NT2/D1 (cell line): ENCODE data around the gene ITGAE.
"Not testable (repeated sequence)": the region's sequence is repeated elsewhere in the genome, so short reads cannot be mapped to it uniquely, and the experiment has no call there.

ENCODE experiments used
- DNase-seq: peaks from one replicate; pipeline ENCODE4 v3.0.0-alpha.2; 2011; ENCODE audit warnings: low read depth, low spot score
- H3K27me3 ChIP-seq: 2 replicates; pipeline ENCODE4 v1.6.0; 2011; ENCODE audit warnings: mild to moderate bottlenecking; ENCODE audit not compliant: insufficient read length, insufficient read depth
- H3K36me3 ChIP-seq: 2 replicates; pipeline ENCODE4 v1.6.1; 2011; ENCODE audit warnings: mild to moderate bottlenecking, low read length, mixed read lengths; ENCODE audit not compliant: insufficient read depth, insufficient read length
- H3K4me1 ChIP-seq: 2 replicates; pipeline ENCODE4 v1.5.1; 2011; ENCODE audit not compliant: insufficient read depth, insufficient read length
- H3K4me3 ChIP-seq: 2 replicates; pipeline ENCODE4 v1.5.1; 2011; ENCODE audit warnings: low read depth; ENCODE audit not compliant: insufficient read length
- H3K9ac ChIP-seq: 2 replicates; pipeline ENCODE4 v1.6.0; 2011; ENCODE audit warnings: low read depth; ENCODE audit not compliant: insufficient read length
- H3K9me3 ChIP-seq: 2 replicates; pipeline ENCODE4 v1.5.1; 2011; ENCODE audit warnings: mild to moderate bottlenecking, low read length; ENCODE audit not compliant: insufficient read depth
- SUZ12 ChIP-seq: IDR thresholded peaks from 2 replicates; pipeline ENCODE4 v1.6.1; 2011; ENCODE audit not compliant: insufficient read length, insufficient read depth; ENCODE audit errors: extremely low read depth
- YY1 ChIP-seq: IDR thresholded peaks from 2 replicates; pipeline ENCODE4 v1.6.1; 2011; ENCODE audit not compliant: insufficient read length, insufficient read depth
- ZNF274 ChIP-seq: IDR thresholded peaks from 2 replicates; pipeline ENCODE4 v1.6.1; 2011; ENCODE audit warnings: mild to moderate bottlenecking, low read depth, low read length

The ITGAE gene

DNA sequence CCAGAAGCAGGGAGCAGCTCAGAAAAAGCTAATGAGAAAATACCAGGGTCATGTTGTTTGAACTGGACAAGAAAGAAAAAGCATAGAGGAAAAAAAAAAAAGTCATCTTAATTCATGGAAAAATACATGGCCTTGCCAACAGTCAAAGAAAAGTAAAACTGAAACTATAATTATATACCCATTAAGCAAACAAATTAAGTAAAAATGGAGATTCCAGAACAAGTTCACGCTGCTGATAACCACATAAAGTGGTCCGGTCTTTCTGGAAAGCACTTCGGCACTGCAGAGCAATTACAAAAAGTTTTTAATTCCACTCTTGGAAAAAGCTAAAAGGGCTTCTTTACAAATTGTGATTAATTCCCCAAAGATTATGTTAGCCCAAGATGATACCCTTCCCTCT lies 92.6 kb downstream of the ITGAE start:
- Histone ChIP-seq H3K36me3 (peaks cover 13% of the 10 kb centered on the region), H3K9me3 (no peaks in the 10 kb centered on the region), H3K27me3 (no peaks in the 10 kb centered on the region), H3K9ac (no peak overlapping the region), H3K4me3 (no peak overlapping the region), H3K4me1 (no peaks in the 10 kb centered on the region)
- no peak for DNase-seq
- TF ChIP-seq ZNF274 (no peak), YY1 (no peak), SUZ12 (no peak)

DNA sequence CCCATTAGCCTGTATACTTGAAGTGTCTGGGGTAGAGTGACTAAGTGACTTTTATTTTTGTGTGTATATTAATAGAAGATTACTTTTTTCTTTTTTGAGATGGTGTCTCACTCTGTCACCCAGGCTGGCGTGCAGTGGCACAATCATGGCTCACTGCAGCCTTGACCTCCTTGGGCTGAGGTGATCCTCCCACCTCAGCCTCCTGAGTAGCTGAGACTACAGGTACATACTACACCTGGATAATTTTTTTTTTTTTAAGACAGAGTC lies 95.3 kb downstream of the ITGAE start:
- H3K4me1 ChIP-seq, H3K27me3 ChIP-seq, H3K36me3 ChIP-seq, DNase-seq, H3K9ac ChIP-seq, H3K4me3 ChIP-seq, H3K9me3 ChIP-seq: not testable (repeated sequence)

DNA sequence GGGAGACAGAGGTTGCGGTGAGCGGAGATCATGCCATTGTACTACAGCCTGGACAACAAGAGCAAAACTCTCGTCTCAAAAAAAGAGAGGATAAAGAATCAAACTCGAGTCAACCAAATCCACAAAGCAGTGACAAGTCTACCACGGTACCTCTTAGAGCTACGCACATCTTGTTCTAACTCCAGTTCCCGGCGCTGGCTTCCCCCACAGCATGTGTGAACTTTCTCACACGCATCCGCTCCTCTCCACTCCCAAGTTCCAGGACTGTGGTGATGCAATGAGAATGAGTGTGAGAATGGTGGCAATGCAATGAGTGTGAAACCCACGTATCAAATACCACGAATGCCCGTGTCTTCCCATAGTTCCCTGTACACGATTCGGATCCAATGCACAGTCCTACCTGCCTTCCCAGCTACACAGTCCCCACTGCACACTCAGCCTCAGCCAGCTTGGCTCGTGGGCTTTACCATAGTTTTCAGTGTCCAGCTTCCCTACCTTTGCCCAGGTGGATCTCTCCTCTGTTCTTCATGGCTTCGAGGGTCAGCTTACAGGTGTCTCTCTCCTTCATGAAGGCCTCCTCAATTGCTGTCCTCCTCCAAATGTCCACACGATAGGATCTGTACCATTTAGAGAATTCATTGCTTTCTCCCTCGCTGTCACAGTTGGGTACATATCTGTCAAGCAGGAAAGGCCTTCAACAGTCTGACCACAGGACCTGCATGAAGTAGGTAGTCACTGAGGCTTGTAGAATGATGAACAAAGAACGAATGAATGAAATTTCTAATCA lies 95.9 kb downstream of the ITGAE start:
- Histone ChIP-seq H3K4me1 (no peaks in the 10 kb centered on the region), H3K4me3 (no peak overlapping the region), H3K9ac (no peak overlapping the region), H3K9me3 (peaks cover 7% of the 10 kb centered on the region; the same call in 1 of the 2 replicates), H3K27me3 (no peaks in the 10 kb centered on the region), H3K36me3 (no peaks in the 10 kb centered on the region)
- TF ChIP-seq SUZ12 (no peak), ZNF274 (no peak), YY1 (no peak)
- no peak for DNase-seq

DNA sequence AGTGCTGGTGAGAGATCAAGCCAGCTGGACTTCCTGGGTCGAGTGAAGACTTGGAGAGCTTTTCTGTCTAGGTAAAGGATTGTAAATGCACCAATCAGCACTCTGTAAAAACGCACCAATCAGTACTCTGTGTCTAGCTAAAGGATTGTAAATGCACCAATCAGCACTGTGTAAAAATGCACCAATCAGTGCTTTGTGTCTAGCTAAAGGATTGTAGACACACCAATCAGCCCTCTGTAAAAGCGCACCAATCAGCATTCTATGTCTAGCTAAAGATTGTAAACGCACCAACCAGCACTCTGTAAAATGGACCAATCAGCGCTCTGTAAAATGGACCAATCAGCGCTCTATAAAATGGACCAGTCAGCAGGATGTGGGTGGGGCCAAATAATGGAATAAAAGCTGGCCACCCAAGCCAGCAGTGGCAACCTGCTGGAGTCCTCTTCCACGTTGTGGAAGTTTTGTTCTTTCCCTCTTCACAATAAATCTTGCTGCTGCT lies 98.9 kb downstream of the ITGAE start:
- H3K9ac ChIP-seq, H3K36me3 ChIP-seq, DNase-seq, H3K27me3 ChIP-seq, H3K9me3 ChIP-seq, H3K4me1 ChIP-seq, H3K4me3 ChIP-seq: not testable (repeated sequence)

DNA sequence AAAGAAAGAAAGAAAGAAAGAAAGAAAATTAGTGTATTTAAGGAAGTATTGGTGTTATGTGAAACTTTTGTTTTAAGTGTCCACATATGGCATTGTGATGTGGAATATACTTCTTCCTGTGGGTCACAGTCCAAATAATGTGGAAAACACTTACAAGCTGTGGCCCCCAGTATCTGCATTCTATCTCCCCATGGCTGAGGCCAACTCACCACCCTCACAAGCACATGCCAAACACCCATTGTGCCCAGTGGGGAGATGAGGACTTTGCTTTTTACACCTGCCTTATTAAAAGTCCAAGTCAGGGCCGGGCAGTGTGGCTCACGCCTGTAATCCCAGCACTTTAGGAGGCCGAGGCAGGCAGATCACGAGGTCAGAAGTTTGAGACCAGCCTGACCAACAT lies 101.0 kb downstream of the ITGAE start:
- H3K4me3 ChIP-seq, result no peak overlapping the region
- H3K27me3 ChIP-seq, result peaks cover 24% of the 10 kb centered on the region
- TF ChIP-seq SUZ12, result no peak
- TF ChIP-seq ZNF274, result no peak
- TF ChIP-seq YY1, result no peak
- H3K9ac ChIP-seq, result no peak overlapping the region
- peaks cover 7% of the 10 kb centered on the region; the same call in 1 of the 2 replicates for H3K9me3 ChIP-seq
- no peaks in the 10 kb centered on the region for H3K36me3 ChIP-seq
- no peaks in the 10 kb centered on the region for H3K4me1 ChIP-seq
- DNase-seq, result no peak

DNA sequence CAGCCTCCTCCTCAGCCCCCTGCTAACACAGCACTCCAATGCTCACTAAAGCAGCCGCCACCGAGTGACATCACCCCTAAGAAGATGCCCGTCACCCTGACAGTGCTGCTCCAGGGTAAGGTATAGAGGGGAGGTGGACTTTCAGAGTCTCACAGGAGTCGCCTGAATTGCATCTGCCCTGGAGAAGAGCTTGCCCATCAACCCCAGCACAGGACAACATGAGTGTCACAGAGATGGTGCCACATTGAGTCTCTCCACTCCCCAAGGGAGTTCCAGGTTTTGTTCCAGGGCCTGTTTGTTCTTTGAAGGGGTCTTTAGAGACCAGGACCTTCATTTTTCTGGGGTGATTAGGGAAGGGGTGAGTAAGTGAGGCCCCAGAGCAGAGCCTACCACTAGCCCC lies 102.8 kb downstream of the ITGAE start:
- Histone ChIP-seq H3K4me1 (no peaks in the 10 kb centered on the region), H3K4me3 (no peak overlapping the region), H3K9me3 (peaks cover 7% of the 10 kb centered on the region; the same call in 1 of the 2 replicates), H3K9ac (no peak overlapping the region), H3K27me3 (peaks cover 37% of the 10 kb centered on the region), H3K36me3 (no peaks in the 10 kb centered on the region)
- no peak for DNase-seq
- TF ChIP-seq ZNF274 (no peak), YY1 (no peak), SUZ12 (no peak)

DNA sequence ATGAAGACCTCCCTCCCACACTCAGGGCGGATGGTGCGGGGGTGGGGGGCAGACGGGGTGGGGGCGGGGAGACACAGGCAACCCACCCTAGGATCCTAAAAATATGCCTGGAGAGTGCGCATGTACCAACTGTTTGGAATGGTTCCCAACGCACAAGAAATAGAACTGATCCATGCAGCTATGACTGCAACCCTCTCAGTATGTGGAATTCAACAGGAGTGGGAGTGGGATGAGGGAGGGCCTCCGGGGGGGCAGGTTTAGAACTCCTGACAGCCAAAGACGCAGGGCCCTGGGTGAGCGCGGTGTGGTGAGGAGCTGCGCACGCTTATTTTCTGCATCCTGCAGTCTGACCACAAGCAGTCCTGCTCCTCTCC lies 103.9 kb downstream of the ITGAE start:
- H3K4me3 ChIP-seq, result no peak overlapping the region
- H3K9ac ChIP-seq, result no peak overlapping the region
- DNase-seq, result no peak
- TF ChIP-seq SUZ12, result no peak
- TF ChIP-seq ZNF274, result no peak
- TF ChIP-seq YY1, result no peak
- peaks cover 2% of the 10 kb centered on the region; the same call in 1 of the 2 replicates for H3K9me3 ChIP-seq
- no peaks in the 10 kb centered on the region for H3K4me1 ChIP-seq
- peaks cover 37% of the 10 kb centered on the region for H3K27me3 ChIP-seq
- H3K36me3 ChIP-seq, result no peaks in the 10 kb centered on the region
